Astrocyte (in vitro differentiated cells and primary cell): ENCODE data around the gene HLA-DMB.

Experiments
- EZH2 ChIP-seq: IDR thresholded peaks from 2 replicates; pipeline ENCODE4 v1.6.1; 2012; ENCODE audit warnings: mild to moderate bottlenecking, low read length, inconsistent platforms; ENCODE audit not compliant: insufficient read depth
- TF ChIP-seq, protein P1 (sequence below): IDR thresholded peaks from 2 replicates; pipeline ENCODE4 v1.5.1; 2011; ENCODE audit warnings: low read depth, mild to moderate bottlenecking, inconsistent platforms, low read length, moderate library complexity; ENCODE audit not compliant: insufficient read depth

DNA sequence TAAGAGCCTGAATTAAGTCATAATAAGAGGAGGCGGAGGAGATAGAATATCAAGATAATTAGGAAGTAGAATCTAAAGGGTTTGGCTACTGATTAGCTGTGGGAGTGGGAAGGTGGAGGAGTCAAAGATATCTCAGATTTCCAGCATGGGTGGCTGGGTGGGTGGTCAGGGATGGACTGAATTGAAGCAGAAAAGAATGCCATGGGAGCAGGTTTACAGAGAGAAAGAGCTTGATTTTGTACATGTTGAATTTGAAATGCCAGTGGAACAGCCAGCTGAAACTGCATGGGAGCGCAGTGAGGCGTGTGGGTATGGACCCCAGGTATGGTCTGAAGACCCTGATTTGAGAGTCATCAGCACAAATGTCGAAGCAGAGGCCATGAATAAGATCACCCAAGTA, 13.4 kb upstream of the HLA-DMB start:
- TF ChIP-seq, protein P1, sequence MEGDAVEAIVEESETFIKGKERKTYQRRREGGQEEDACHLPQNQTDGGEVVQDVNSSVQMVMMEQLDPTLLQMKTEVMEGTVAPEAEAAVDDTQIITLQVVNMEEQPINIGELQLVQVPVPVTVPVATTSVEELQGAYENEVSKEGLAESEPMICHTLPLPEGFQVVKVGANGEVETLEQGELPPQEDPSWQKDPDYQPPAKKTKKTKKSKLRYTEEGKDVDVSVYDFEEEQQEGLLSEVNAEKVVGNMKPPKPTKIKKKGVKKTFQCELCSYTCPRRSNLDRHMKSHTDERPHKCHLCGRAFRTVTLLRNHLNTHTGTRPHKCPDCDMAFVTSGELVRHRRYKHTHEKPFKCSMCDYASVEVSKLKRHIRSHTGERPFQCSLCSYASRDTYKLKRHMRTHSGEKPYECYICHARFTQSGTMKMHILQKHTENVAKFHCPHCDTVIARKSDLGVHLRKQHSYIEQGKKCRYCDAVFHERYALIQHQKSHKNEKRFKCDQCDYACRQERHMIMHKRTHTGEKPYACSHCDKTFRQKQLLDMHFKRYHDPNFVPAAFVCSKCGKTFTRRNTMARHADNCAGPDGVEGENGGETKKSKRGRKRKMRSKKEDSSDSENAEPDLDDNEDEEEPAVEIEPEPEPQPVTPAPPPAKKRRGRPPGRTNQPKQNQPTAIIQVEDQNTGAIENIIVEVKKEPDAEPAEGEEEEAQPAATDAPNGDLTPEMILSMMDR = no peak
- TF ChIP-seq EZH2 = no peak
